Measurements from ENCODE around the gene GDF11. TPM values are rescaled to one million over a fixed set of nuclear protein-coding genes. Genes with fewer than 3 reads are reported as not detected.
A peak's percentile ranks its signal among the peaks of the same experiment; 100 is the strongest.

GDF11 gene
- total RNA-seq, 1 experiment from 2014 or later = 3.9 TPM

GRCh38 chr12:55728939-55729818 is 13.7 kb upstream of the GDF11 start, which contains the start of gene CD63:
Gene CD63 (minus strand): TSS chr12:55729009. CDS start chr12:55728341, 668 bp downstream.
- Histone ChIP-seq H3K27me3 (no peaks in the 10 kb centered on the region), H3K9me3 (no peaks in the 10 kb centered on the region), H3K36me3 (peaks cover 40% of the 10 kb centered on the region), H3K4me3 (peak within 1 kb of the TSS; percentile 85)
- peak; percentile 96 for DNase-seq

GRCh38 chr12:55729819-55730818 is 12.8 kb upstream of the GDF11 start:
- no peak for DNase-seq

GRCh38 chr12:55732288-55732687 is 10.6 kb upstream of the GDF11 start:
- H3K36me3 ChIP-seq = peaks cover 9% of the 10 kb centered on the region
- no peak for DNase-seq
- no peak overlapping the region for H3K4me3 ChIP-seq
- H3K9me3 ChIP-seq = no peaks in the 10 kb centered on the region
- H3K27me3 ChIP-seq = no peaks in the 10 kb centered on the region

More at GRCh38 chr12:55729819-55730818, 12.8 kb upstream of the GDF11 start:
- peak overlapping the region; percentile 85 for H3K4me3 ChIP-seq
- H3K36me3 ChIP-seq = peaks cover 30% of the 10 kb centered on the region
- no peaks in the 10 kb centered on the region for H3K9me3 ChIP-seq
- H3K27me3 ChIP-seq = no peaks in the 10 kb centered on the region

GRCh38 chr12:55733021-55733555 is 9.8 kb upstream of the GDF11 start:
- no peaks in the 10 kb centered on the region for H3K27me3 ChIP-seq
- DNase-seq = no peak

GRCh38 chr12:55733858-55734257 is 9.1 kb upstream of the GDF11 start:
- Histone ChIP-seq H3K9me3 (no peaks in the 10 kb centered on the region), H3K4me3 (no peak overlapping the region), H3K27me3 (no peaks in the 10 kb centered on the region), H3K36me3 (no peaks in the 10 kb centered on the region)
- DNase-seq = no peak

More at GRCh38 chr12:55733021-55733555, 9.8 kb upstream of the GDF11 start:
- Histone ChIP-seq H3K36me3 (peaks cover under 1% of the 10 kb centered on the region), H3K9me3 (no peaks in the 10 kb centered on the region), H3K4me3 (no peak overlapping the region)

GRCh38 chr12:55734595-55734994 is 8.3 kb upstream of the GDF11 start:
- Histone ChIP-seq H3K36me3 (no peaks in the 10 kb centered on the region), H3K27me3 (no peaks in the 10 kb centered on the region), H3K4me3 (no peak overlapping the region), H3K9me3 (no peaks in the 10 kb centered on the region)
- no peak for DNase-seq

- no peaks in the 10 kb centered on the region for H3K9me3 ChIP-seq
- no peak overlapping the region for H3K4me3 ChIP-seq
- H3K27me3 ChIP-seq = no peaks in the 10 kb centered on the region
- no peak for DNase-seq
- H3K36me3 ChIP-seq = no peaks in the 10 kb centered on the region
Observed at GRCh38 chr12:55736076-55736475, 6.8 kb upstream of the GDF11 start.

- peak; percentile 59 for DNase-seq
- Histone ChIP-seq H3K4me3 (no peak overlapping the region), H3K27me3 (no peaks in the 10 kb centered on the region), H3K36me3 (no peaks in the 10 kb centered on the region), H3K9me3 (no peaks in the 10 kb centered on the region)
Observed at GRCh38 chr12:55736780-55737580, 5.9 kb upstream of the GDF11 start.

GRCh38 chr12:55737581-55738122 is 5.3 kb upstream of the GDF11 start:
- no peaks in the 10 kb centered on the region for H3K9me3 ChIP-seq
- DNase-seq = no peak
- no peak overlapping the region; the same call in 1 of the 2 replicates for H3K4me3 ChIP-seq
- H3K27me3 ChIP-seq = no peaks in the 10 kb centered on the region
- H3K36me3 ChIP-seq = no peaks in the 10 kb centered on the region

GRCh38 chr12:55738123-55739024 is 4.5 kb upstream of the GDF11 start:
- Histone ChIP-seq H3K9me3 (no peaks in the 10 kb centered on the region), H3K4me3 (peak overlapping the region; percentile 63), H3K36me3 (no peaks in the 10 kb centered on the region), H3K27me3 (no peaks in the 10 kb centered on the region)
- DNase-seq = peak; percentile 76

GRCh38 chr12:55739025-55739378 is 3.9 kb upstream of the GDF11 start:
- no peaks in the 10 kb centered on the region for H3K27me3 ChIP-seq
- no peaks in the 10 kb centered on the region for H3K9me3 ChIP-seq
- H3K36me3 ChIP-seq = no peaks in the 10 kb centered on the region
- DNase-seq = no peak
- H3K4me3 ChIP-seq = peak overlapping the region; percentile 63

- Histone ChIP-seq H3K9me3 (no peaks in the 10 kb centered on the region), H3K4me3 (peak overlapping the region; percentile 38; the same call in 1 of the 2 replicates), H3K36me3 (no peaks in the 10 kb centered on the region), H3K27me3 (no peaks in the 10 kb centered on the region)
- no peak for DNase-seq
Observed at GRCh38 chr12:55741931-55742680, 816 bp upstream of the GDF11 start.

GRCh38 chr12:55743406-55744339 is 751 bp downstream of the GDF11 start:
- Histone ChIP-seq H3K27me3 (no peaks in the 10 kb centered on the region), H3K36me3 (no peaks in the 10 kb centered on the region; the same call in 1 of the 2 replicates)

More at GRCh38 chr12:55743406-55744339, 751 bp downstream of the GDF11 start:
- Histone ChIP-seq H3K4me3 (peak overlapping the region; percentile 65), H3K9me3 (no peaks in the 10 kb centered on the region)
- DNase-seq = peak; percentile 65

Measured in MG63 (cell line).